ENCODE data around the gene MARK4.

GRCh38 chr19:45205810-45206209 lies 45.3 kb upstream of the MARK4 start:
- TF ChIP-seq, protein P1, sequence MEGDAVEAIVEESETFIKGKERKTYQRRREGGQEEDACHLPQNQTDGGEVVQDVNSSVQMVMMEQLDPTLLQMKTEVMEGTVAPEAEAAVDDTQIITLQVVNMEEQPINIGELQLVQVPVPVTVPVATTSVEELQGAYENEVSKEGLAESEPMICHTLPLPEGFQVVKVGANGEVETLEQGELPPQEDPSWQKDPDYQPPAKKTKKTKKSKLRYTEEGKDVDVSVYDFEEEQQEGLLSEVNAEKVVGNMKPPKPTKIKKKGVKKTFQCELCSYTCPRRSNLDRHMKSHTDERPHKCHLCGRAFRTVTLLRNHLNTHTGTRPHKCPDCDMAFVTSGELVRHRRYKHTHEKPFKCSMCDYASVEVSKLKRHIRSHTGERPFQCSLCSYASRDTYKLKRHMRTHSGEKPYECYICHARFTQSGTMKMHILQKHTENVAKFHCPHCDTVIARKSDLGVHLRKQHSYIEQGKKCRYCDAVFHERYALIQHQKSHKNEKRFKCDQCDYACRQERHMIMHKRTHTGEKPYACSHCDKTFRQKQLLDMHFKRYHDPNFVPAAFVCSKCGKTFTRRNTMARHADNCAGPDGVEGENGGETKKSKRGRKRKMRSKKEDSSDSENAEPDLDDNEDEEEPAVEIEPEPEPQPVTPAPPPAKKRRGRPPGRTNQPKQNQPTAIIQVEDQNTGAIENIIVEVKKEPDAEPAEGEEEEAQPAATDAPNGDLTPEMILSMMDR (IDR thresholded peaks at IDR 0.05; ENCODE audit: low read depth, low read length, missing input control) = no peak
- TF ChIP-seq RAD21 (IDR thresholded peaks at IDR 0.05) (no peak), ATF3 (IDR thresholded peaks at IDR 0.05) (no peak), REST (IDR thresholded peaks at IDR 0.05) (no peak), SP1 (IDR thresholded peaks at IDR 0.05) (no peak), JUND (IDR thresholded peaks at IDR 0.05) (no peak), EGR1 (IDR thresholded peaks at IDR 0.05; ENCODE audit: low read depth in 2 of 2) (no peak)

All from liver (tissue), 3 donors.